Esophagus squamous epithelium (tissue), 5 donors: Measurements from ENCODE around the gene TATDN3. TPM values are rescaled to one million over a fixed set of nuclear protein-coding genes. Genes with fewer than 3 reads are reported as not detected.

Experiments used
- DNase-seq: peaks from one replicate; lab custom pipeline; 2025; lab: John Stamatoyannopoulos, UW
- H3K27ac ChIP-seq, 4 donors: fragments of 200-600 bp; sonication (generic); one replicate each; pipeline ENCODE4 v1.5.1; 2016 to 2019; ENCODE audit warnings: mild to moderate bottlenecking in 1 of 4
- H3K27me3 ChIP-seq, 4 donors: fragments of 200-600 bp; sonication (generic); 1 replicate in 3 of 4; 2 replicates in 1 of 4; pipeline versions ENCODE4 v1.5.1 to v1.6.0; 2017 to 2021; ENCODE audit warnings: antibody characterized with exemption in 1 of 4
- H3K36me3 ChIP-seq, 3 donors: fragments of 200-600 bp; sonication (generic); one replicate each; pipeline ENCODE4 v1.5.1; 2016 to 2019
- H3K4me1 ChIP-seq, 3 donors: fragments of 200-600 bp; sonication (generic); one replicate each; pipeline ENCODE4 v1.5.1; 2017 to 2019
- H3K4me3 ChIP-seq, 4 donors: fragments of 200-600 bp; sonication (generic); 1 replicate in 3 of 4; 2 replicates in 1 of 4; pipeline ENCODE4 v1.5.1; 2016 to 2019; ENCODE audit warnings: mild to moderate bottlenecking in 2 of 4, moderate library complexity in 1 of 4
- H3K9me3 ChIP-seq, 3 donors: fragments of 200-600 bp; sonication (generic); one replicate each; pipeline ENCODE4 v1.5.1; 2016 to 2019
- CTCF ChIP-seq, 6 experiments: fragments of 450-650 bp in 4 of 6; fragments of 200-600 bp in 2 of 6; sonication (generic) in 2 of 6; IDR thresholded peaks; one replicate each; pipeline ENCODE4 v1.5.1; 2016 to 2019; ENCODE audit warnings: antibody characterized with exemption in 6 of 6, mild to moderate bottlenecking in 4 of 6, moderate library complexity in 4 of 6
- POLR2A ChIP-seq, 4 donors: fragments of 450-650 bp; IDR thresholded peaks; one replicate each; pipeline ENCODE4 v1.6.1; 2017; ENCODE audit warnings: antibody characterized with exemption in 4 of 4, mild to moderate bottlenecking in 4 of 4, moderate library complexity in 3 of 4
- WGBS, 2 donors: methylation state at CpG; one replicate each; pipeline ENCODE4 v1.1.5; 2018; 5-methylcytosine and 5-hydroxymethylcytosine counted together
- intact Hi-C: fragments of 100-400 bp; cut with DNase I; formaldehyde crosslinking; loops from one replicate; pipeline ENCODE4 v1.15.0; 2022
- total RNA-seq, 4 donors: library from RNA; depleted of rRNA; stranded (reverse); fragments of >200 nt; gene quantifications; one replicate each; pipeline ENCODE4 v1.1.0, GENCODE V29; 2016
- donor health status: DM: yes; HTN: yes; CAD: no.

TATDN3 gene
- total RNA-seq, 4 donors from 2014 or later, result 3.4 to 15.6 (median 10.4) TPM

DNA sequence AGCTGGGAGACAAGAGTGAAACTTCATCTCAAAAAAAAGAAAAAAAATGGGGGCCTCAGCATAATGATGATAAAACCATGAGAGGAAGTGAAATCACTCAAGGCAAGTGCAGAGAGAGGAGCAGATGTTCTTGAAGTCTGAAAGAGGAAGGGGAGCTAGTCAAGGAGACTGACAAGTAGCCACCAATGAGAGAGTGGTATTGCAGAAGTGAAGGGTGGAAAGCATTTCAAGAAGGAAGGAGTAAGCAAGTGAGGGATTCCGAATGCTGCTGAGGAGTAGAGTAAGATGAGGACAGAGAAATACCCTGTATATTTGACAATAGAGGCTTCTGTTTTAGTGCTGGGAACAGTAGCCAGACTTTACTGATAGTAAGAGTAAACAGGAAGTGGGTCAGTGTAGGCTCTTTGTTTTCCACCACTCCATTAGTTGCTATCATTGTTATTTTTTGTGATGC, 2.9 kb downstream of the TATDN3 start:
- no peaks in the 10 kb centered on the region for H3K9me3 ChIP-seq
- peaks cover 0 to 29% (median 13%) of the 10 kb centered on the region in 3 donors for H3K4me1 ChIP-seq
- WGBS, 2 donors, result 58 to 86% methylated on average over 1 of the region's 1 CpG
- peak overlapping the region in 1 of 4 donors; percentile 17 for H3K27ac ChIP-seq
- H3K4me3 ChIP-seq, result no peak overlapping the region
- no peaks in the 10 kb centered on the region for H3K27me3 ChIP-seq
- intact Hi-C loops, result no loop called here
- TF ChIP-seq POLR2A (IDR thresholded peaks at IDR 0.05) (peak in 1 of 4 donors; percentile 11), CTCF (IDR thresholded peaks at IDR 0.05) (no peak)
- DNase-seq, result no peak
- H3K36me3 ChIP-seq, result peaks cover 0 to 42% (median 0%) of the 10 kb centered on the region in 3 donors

GRCh38 chr1:212797681-212798080, 6.0 kb downstream of the TATDN3 start:
- WGBS, 2 donors, result 96% methylated on average over 3 of the region's 3 CpGs
- Histone ChIP-seq H3K36me3 (peaks cover 0 to 73% (median 0%) of the 10 kb centered on the region in 3 donors), H3K9me3 (no peaks in the 10 kb centered on the region), H3K27me3 (no peaks in the 10 kb centered on the region), H3K4me3 (no peak overlapping the region), H3K4me1 (peaks cover 0 to 8% (median 2%) of the 10 kb centered on the region in 3 donors), H3K27ac (no peak overlapping the region)
- no peak for DNase-seq
- intact Hi-C loops, result no loop called here
- TF ChIP-seq POLR2A (IDR thresholded peaks at IDR 0.05), result no peak
- no peak for TF ChIP-seq CTCF (IDR thresholded peaks at IDR 0.05)

DNA sequence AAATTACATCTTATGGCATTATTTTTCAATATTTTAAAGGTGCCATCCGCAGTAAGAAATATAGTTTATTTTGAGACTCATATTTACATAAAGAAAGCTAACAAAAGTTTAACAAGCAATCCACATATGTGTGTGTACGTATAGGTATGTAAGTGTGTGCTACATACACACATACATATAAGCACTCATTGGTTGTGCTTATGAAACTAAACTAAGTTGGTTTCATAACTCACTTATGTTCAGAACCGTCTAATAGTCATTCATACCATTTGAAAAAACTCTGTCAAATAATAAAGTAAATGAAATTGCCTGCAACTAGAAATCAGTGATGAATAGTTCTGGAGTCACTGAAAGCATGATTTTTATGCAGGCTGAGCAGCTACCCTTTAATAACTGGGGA, 14.1 kb downstream of the TATDN3 start:
- H3K27me3 ChIP-seq, result no peaks in the 10 kb centered on the region
- H3K27ac ChIP-seq, result no peak overlapping the region
- WGBS, 2 donors, result 85% methylated on average over 3 of the region's 3 CpGs
- DNase-seq, result no peak
- H3K4me1 ChIP-seq, result no peaks in the 10 kb centered on the region
- intact Hi-C loops, result no loop called here
- H3K9me3 ChIP-seq, result no peaks in the 10 kb centered on the region
- TF ChIP-seq CTCF (IDR thresholded peaks at IDR 0.05) (no peak), POLR2A (IDR thresholded peaks at IDR 0.05) (no peak)
- peaks cover 0 to 89% (median 0%) of the 10 kb centered on the region in 3 donors for H3K36me3 ChIP-seq
- no peak overlapping the region for H3K4me3 ChIP-seq

DNA sequence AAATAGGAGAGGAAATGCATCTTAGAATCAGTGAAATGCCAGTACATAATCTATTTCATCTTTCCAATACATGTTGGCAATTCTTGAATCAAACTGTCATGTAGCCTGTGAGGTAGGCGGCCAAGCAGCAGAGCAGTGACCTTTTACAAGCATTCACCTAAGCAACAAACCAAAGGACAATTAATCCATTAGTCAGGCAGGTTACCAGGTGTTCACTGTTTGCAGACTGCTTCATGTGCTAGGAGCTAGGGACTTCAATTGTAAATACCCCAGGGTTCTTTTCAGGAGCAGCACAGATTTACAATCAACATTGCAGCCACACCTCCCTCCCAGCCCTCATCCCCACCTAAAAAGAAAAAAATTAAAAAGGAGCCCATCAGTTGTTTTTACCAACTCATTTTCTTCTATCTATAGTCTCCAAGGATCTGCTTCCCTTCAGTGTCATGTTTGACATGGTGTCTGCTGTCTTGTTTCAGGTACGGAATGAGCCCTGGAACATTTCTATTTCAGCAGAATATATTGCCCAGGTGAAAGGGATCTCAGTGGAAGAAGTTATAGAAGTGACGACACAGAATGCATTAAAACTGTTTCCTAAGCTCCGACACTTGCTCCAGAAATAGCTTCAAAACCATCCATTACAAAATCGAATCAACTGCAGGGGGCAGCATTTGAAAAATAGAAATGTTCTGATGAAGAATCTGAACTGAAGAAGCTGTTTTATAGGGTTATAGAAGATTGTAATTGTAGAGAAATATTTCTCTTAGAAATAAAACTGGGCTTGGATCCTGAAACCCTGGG, 23.0 kb downstream of the TATDN3 start:
- Histone ChIP-seq H3K9me3 (no peaks in the 10 kb centered on the region), H3K4me3 (no peak overlapping the region), H3K27ac (no peak overlapping the region), H3K27me3 (no peaks in the 10 kb centered on the region), H3K4me1 (peaks cover 0 to 7% (median 0%) of the 10 kb centered on the region in 3 donors), H3K36me3 (peaks cover 0 to 18% (median 0%) of the 10 kb centered on the region in 3 donors)
- DNase-seq, result no peak
- intact Hi-C loops, result no loop called here
- TF ChIP-seq CTCF (IDR thresholded peaks at IDR 0.05) (peak in 4 of 6 experiments; percentile 4 to 43 (median 24)), POLR2A (IDR thresholded peaks at IDR 0.05) (no peak)
- 50 to 65% methylated on average over 5 of the region's 5 CpGs for WGBS, 2 donors

DNA sequence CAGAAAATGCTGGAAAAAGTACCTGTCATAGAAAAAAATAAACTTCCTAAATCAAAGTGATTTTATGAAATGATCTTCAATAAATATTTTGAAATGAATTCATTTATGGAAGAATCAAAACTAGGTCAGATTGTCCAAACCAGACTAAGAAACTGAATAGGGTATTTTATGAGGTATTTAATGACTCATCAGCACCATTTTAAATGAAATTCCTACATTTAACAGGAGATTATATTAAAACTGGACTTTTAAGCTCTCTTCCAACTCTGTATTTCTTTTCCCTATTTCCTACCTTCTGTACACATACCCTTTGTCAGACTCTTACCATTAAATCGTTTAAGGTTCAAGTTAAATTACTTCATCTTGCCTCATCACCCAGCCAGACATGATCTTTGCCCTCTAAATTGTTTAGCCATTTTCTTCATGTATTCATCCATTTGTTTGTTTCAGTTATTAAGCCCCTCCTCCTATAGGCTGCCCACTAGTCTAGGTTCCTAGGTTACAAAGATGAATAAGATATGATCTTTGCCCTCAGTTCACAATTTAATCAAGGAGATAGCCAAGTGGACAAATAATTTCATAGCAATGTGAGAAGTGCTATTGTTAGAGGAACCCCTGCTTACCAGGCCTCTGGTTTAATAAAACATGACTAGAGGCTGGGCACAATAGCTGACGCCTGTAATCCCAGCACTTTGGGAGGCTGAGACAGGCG, 25.0 kb downstream of the TATDN3 start:
- peaks cover 0 to 14% (median 0%) of the 10 kb centered on the region in 3 donors for H3K36me3 ChIP-seq
- TF ChIP-seq CTCF (IDR thresholded peaks at IDR 0.05) (no peak), POLR2A (IDR thresholded peaks at IDR 0.05) (no peak)
- WGBS, 2 donors, result 71 to 75% methylated on average over 3 of the region's 3 CpGs
- peaks cover 0 to 15% (median 0%) of the 10 kb centered on the region in 3 donors for H3K4me1 ChIP-seq
- no peak overlapping the region for H3K27ac ChIP-seq
- intact Hi-C loops, result no loop called here
- DNase-seq, result no peak
- no peak overlapping the region for H3K4me3 ChIP-seq
- H3K27me3 ChIP-seq, result no peaks in the 10 kb centered on the region
- no peaks in the 10 kb centered on the region for H3K9me3 ChIP-seq
